HG03095 (cell line): ENCODE results near the gene PRSS38.

ENCODE experiments used
- ATAC-seq: cut with Tn5 transposase; IDR thresholded peaks from one replicate; pipeline ENCODE4 v1.9.1; 2021; ENCODE audit warnings: moderate library complexity; ENCODE audit not compliant: unreplicated experiment

Gene PRSS38

GRCh38 chr1:227778401-227778947 is 37.0 kb upstream of the PRSS38 start:
- ATAC-seq, result no peak

- no peak for ATAC-seq
These were observed 36.4 kb upstream of the PRSS38 start for GRCh38 chr1:227779021-227779441.

GRCh38 chr1:227779685-227780084 is 35.8 kb upstream of the PRSS38 start:
- no peak for ATAC-seq

GRCh38 chr1:227780101-227781044 is 35.1 kb upstream of the PRSS38 start:
- no peak for ATAC-seq

GRCh38 chr1:227781314-227781930 is 34.1 kb upstream of the PRSS38 start:
- no peak for ATAC-seq

GRCh38 chr1:227782226-227782625 is 33.2 kb upstream of the PRSS38 start:
- no peak for ATAC-seq

- ATAC-seq, result no peak
These were observed 30.2 kb upstream of the PRSS38 start for GRCh38 chr1:227785094-227785804.

- ATAC-seq, result no peak
These were observed 29.4 kb upstream of the PRSS38 start for GRCh38 chr1:227785805-227786671.

GRCh38 chr1:227786673-227787512 is 28.6 kb upstream of the PRSS38 start:
- no peak for ATAC-seq

GRCh38 chr1:227787513-227788270 is 27.8 kb upstream of the PRSS38 start:
- ATAC-seq, result peak; percentile 92

- peak; percentile 61 for ATAC-seq
These were observed 27.0 kb upstream of the PRSS38 start for GRCh38 chr1:227788271-227789083.

- ATAC-seq, result no peak
These were observed 26.1 kb upstream of the PRSS38 start for GRCh38 chr1:227789084-227790033.

- ATAC-seq, result no peak
These were observed 25.5 kb upstream of the PRSS38 start for GRCh38 chr1:227790034-227790400.

GRCh38 chr1:227790868-227791267 is 24.6 kb upstream of the PRSS38 start:
- ATAC-seq, result no peak

GRCh38 chr1:227791425-227792143 is 23.9 kb upstream of the PRSS38 start:
- ATAC-seq, result no peak
